CD4-positive, alpha-beta T cell treated with Interleukin-12 subunit alpha and Interleukin-12 subunit beta, for 1 hour (primary cell): Measurements from ENCODE around the gene ABHD2.

Experiments used
- DNase-seq: peaks from one replicate; pipeline ENCODE4 v3.0.0-alpha.2; 2020

ABHD2 gene

GRCh38 chr15:89170364-89170763, 82.1 kb downstream of the ABHD2 start:
- no peak for DNase-seq

DNA sequence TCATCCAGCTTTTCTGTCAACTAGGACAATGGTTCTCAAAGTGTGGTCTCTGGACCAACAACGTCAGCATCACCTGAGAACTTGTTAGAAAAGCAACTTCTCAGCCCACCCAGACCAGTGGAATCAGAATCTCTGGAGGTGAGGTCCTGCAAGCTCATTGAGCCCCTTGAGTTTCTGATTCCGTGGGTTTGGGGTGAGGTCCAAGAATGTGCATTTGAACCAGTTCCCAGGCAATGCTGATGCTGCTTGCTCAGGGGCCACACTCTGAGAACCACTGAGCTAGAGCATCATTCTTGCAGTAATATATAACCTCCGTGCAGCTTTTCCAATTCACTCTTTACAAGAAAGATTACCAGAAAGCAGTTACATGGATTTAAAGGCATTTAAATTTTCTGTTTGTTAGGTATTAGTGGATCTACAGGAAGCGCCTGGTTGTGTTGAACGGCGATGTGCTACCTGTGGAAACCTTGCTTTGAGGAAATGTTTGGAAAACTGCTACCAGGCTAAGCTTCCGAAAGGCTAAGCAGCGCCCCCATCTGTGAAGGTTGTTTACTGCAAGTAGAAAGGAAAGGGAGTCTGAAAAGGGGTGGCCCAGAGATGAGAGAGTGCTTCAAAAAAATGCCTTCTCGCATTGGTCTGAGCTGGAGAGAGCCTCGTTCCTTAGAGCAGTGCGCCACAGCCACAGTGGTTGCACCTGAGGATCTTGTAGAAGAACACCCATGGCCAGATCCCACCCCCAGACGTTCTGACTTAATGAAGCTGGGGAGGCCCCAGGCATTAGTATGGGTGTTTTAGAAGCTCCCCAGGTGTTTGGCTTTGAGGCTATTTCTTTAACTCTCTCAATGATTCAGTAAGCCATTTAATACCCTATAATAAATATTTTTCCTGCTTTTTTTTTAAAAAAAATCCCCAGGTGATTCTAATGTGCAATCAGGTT, 83.1 kb downstream of the ABHD2 start:
- peak; percentile 35 for DNase-seq

DNA sequence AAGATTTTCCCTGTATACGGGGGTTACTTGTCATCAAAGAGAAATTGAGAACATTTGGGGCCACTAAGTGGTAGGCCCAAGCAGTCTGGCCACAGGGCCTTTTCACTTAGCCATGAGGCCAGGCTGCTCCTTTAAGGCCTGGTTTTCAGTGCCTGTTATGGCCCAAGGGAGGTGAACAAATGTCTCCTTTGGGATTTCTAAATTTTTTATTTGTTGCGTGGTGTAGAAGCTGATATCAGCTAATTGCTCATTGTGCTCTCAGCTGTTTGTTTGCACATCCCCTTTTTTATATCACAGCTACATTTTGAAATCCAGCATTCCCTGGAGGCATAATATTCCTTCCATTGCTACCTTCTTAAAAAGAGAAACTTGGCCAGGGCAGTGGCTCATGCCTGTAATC, 84.7 kb downstream of the ABHD2 start:
- no peak for DNase-seq

GRCh38 chr15:89174476-89174875, 86.2 kb downstream of the ABHD2 start:
- no peak for DNase-seq

- no peak for DNase-seq
Measured at GRCh38 chr15:89175617-89176191, 87.4 kb downstream of the ABHD2 start.

GRCh38 chr15:89177116-89177515, 88.9 kb downstream of the ABHD2 start:
- no peak for DNase-seq

DNA sequence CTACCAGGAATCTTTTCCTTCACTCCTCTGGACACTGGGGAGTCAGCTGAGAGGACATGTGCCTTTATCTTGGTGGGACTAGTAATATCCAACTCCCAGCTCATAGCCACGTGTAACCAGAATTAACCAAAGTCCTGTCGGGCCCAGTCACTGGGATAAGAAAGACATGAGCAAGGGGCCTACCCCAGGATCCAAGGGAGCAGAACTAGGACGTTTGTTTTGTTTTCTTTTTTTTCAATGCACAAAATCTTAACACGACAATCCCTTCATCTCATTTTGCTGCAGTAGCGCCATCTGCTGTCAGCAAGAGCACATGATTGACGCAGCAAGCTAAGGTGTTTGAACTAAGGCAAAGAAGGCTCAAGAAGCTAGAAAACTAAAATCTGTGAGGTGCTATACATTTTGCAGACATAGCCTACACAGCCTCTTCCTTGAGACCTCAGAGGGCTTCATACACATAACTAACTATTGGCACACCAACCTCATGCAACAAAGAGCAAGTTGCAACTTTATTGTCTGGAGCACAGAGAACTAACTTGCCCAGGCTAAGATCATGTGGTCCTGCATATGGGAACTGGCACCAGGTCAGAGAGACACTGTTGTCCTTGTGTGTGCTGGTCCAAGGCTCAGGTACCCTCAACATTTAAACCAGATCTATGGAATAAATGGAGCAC, 89.5 kb downstream of the ABHD2 start:
- DNase-seq, result peak; percentile 68

DNA sequence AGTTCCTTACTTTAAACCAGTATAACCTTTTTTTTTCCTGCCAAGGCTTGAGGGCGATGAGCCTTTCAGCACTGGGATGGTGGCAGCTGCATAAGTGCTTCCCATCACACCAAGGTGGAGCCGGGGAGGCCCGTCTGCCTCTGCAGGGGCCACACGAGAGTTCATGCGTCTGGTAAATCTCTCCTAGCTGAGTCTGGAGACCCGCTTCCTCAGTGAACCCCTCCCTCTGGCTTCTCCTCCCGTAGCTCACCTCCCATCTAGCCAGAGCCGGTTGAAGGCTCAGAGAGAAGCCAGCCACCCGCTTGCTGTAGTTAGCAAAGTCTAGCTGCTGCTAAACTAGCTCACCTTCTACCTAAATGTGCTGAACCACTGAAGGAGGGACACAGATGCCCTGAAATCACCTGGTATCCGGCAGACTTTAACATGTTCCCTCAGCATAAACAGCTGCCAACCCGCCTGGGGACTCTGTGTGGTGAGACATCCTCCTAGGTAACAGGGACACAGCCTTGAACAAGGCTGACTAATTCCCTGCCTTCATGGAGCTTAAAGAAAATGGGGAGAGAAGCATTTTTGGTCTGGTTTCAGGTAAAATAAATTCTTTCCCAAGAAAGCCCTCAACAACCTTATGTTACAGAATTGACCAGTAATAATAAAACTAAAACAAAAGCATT, 90.2 kb downstream of the ABHD2 start:
- no peak for DNase-seq

DNA sequence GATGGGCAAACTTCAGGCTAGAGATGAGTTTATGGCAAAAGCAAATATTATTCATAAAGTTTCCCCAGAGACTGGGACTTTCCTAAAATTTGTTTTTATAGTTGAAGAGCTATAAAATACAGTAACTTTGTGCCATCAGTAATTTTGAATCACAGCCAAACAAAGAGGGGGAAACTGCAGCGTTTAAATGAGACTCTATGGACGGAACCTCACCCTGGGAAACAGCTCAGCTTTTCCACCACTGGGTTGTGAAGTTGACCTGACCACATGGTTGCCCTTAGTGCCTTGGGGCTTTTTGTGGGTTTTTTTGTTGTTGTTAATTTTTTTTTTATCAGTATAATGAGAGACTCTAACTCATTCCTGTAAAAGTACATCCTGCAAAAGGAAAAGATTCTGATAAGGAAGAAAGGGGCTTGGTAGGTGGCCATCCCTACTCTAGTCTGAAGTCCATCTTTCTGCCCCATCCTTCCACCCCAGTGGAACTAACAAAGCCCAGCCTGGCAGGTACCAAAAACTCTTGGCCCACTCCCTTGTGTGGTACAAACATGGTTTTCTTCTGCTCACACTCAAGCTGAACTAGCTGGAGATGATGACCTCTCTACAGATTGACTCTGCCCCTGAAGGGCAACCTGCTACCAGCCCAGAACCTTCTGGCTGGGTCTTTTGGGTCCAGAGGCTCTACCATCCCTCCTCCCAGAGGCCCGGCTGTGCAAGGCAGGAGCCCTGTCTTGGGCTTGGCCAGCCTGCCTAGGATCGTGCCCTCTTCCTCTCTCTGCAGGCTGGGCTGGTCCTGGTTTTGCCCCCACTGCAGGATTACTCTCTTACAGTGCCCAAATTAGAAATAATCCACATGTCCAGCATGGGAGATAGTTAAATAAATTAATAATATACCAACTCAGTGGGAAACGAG, 92.0 kb downstream of the ABHD2 start:
- DNase-seq, result no peak

DNA sequence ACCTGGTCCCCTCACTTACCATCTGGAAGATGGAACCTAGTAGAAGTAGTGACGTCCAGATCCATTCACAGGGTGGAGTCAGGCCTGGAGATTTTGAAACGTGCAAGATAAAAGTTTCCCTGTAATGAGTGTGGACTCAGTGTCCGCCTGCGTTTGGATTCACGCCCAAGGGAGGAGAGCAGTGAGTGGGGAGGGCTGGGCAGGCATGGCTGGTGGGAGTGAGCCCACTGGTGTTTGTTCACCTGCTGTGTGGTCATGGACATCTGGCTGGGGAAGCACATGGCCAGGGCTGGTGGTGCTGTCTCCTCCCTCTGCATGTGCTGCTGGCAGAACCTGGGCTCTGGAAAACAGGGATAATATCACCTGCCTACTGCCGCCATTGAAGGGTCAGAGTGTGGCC, 96.1 kb downstream of the ABHD2 start:
- DNase-seq, result no peak

DNA sequence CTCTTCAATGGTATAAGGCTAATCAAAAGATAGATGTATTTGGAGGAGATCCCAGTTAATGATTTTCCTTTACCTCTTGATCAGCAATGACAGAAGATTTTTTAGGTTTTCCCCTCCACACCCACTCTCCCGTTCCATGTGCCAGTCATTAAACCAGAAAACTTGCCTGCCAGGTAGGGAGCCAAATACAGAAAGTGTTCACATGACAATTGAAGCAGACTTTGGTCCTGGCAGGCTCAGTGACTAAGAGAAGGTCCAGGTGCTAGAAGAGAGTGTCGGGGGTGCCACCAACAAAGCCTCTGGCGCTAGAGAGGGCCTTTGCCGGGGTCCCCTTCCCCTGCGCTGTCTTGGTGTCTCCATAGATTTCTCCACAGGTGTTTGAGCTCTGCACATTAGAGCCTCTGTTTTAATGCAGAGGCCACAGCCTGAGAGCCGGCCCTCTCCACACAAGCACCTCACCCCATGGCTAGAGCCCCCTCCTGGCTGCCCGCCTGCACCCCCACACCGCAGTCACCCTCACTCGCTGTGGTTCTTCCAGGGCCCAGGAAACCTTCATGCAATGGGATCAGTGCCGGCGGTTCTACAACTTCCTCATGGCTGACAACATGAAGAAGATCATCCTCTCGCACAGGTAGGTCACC, 96.8 kb downstream of the ABHD2 start:
- no peak for DNase-seq

DNA sequence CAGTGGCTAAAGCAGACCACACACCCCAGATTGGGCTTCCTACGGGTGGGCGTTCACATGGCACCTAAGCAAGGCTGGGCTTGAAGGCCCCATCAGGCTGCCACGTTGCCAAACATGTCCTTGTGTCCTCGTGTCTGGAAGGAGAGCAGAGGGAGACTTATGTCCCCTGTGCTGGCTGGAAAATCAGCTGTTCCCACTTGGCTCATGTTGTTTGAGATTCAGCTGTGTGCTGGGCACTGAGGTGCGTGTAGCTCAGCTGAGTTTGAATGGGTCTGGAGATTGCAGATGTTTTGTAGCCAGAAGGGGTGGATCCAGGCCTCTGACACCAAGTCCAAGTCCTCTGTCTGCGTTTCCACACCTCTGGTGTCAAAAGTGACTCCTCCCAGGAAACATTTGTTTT, 98.5 kb downstream of the ABHD2 start:
- DNase-seq, result no peak

DNA sequence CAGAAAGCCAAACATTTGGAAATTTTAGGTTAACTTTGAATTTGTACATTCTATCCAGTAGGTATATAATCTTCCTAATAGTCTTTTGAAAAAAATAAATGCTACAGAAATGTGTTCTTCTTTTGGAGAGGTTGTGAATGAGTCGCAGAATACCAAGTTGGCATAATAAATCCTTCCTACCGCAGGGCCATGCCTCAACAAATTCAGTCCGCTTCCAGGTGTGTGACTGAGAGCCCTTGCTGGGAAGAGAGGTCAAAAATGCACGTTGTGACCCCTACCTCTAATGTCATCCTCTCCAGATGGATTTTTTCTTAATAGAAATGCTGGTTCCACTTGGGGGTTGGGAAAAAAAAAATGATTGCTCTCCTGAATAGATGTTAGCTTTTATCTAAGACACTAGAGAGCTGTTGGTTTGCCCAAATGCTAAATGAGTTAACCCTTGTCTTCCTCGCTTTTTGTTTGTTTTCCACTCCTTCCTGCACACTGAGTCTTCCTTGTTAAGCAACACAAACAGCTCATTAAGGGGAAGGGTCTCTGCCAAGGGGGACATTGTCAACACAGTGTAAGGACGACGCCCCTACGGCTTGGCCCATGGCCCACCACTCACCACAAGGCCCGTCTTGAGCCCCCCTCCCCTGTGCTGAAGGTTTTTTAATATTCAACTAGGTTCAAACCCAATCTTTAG, 99.2 kb downstream of the ABHD2 start:
- DNase-seq, result no peak

GRCh38 chr15:89187986-89188514, 99.8 kb downstream of the ABHD2 start:
- no peak for DNase-seq

- no peak for DNase-seq
Measured at GRCh38 chr15:89192136-89192535, 103.9 kb downstream of the ABHD2 start.

- DNase-seq, result no peak
Measured at GRCh38 chr15:89192766-89193165, 104.5 kb downstream of the ABHD2 start.

- DNase-seq, result no peak
Measured at GRCh38 chr15:89194608-89195007, 106.4 kb downstream of the ABHD2 start.

DNA sequence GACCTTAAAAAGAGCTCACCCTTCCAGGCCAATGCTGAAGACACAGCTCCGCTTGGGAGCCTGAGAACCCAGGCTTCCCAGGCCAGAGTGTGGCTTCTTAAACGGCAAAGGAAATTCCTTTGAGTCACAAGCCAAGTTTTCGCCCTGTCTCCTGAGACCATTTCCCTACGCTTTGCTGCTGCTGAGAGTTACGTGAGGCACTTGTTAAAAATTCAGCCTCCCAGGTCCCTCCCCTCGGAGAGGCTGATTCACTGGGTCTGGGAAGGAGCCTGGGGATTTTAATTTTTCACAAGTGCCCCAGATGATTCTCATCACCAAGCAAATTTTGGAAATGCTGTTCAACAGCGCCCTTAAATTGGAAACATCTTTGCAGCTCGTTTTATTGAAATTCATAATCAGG, 107.6 kb downstream of the ABHD2 start:
- DNase-seq, result no peak

GRCh38 chr15:89196241-89196640, 108.0 kb downstream of the ABHD2 start:
- DNase-seq, result no peak

GRCh38 chr15:89196994-89197393, 108.7 kb downstream of the ABHD2 start:
- DNase-seq, result no peak

DNA sequence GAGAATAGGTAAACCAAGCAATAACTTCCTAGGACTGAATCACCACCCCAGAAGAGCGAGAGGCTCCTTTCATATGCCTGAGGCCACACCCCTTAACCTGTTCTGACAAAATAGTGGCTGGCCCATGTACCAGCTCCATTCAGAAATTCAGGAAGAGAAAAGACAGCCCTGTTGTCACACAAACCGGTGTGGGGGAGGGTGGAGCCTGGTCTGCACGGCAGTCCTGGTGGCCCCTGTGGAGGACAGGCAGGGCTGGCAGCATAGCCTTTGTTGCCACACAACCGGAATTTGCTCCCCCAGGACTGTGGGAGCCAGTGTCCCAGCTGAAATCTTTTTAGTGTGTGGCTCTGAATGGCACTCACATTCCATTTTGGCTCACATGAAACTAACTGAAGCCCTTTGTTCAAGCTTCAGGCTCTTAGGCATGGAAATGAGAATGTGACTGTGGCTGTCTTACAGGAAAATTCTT, 109.3 kb downstream of the ABHD2 start:
- no peak for DNase-seq
